AG04450 (cell line): Measurements from ENCODE around the gene EEF1AKMT1. TPM values are rescaled to one million over a fixed set of nuclear protein-coding genes. Genes with fewer than 3 reads are reported as not detected.

Experiments
- CTCF ChIA-PET: fragments of 300-600, 350-600 bp; formaldehyde crosslinking; extraction: SDS; loops from one replicate; lab custom pipeline; 2022; ENCODE audit warnings: antibody characterized with exemption, inconsistent platforms; lab: Charles Lee
- POLR2A ChIA-PET: fragments of 350-600 bp; formaldehyde crosslinking; extraction: SDS; loops from one replicate; lab custom pipeline; 2021; ENCODE audit warnings: antibody characterized with exemption, inconsistent platforms; lab: Yijun Ruan, JAX
- DNase-seq: peaks from one replicate; pipeline ENCODE4 v3.0.0-alpha.2; 2011; ENCODE audit warnings: low read depth, low spot score
- H3K27ac ChIP-seq: one replicate; pipeline ENCODE4 v1.5.1; 2012; ENCODE audit warnings: low read depth, low read length, control low read depth
- H3K27me3 ChIP-seq: one replicate; pipeline ENCODE4 v1.6.0; 2012; ENCODE audit warnings: low read length; ENCODE audit not compliant: control insufficient read depth, insufficient read depth
- H3K4me3 ChIP-seq: 2 replicates; pipeline ENCODE4 v1.5.1; 2011; ENCODE audit warnings: mild to moderate bottlenecking, low read depth, low read length, control low read depth
- H3K9me3 ChIP-seq: 2 replicates; pipeline ENCODE4 v1.5.1; 2012; ENCODE audit warnings: low read length; ENCODE audit not compliant: control insufficient read depth, insufficient read depth
- CTCF ChIP-seq: IDR thresholded peaks from 2 replicates; pipeline ENCODE4 v1.5.1; 2011; ENCODE audit warnings: low read depth, low read length, control low read depth, inconsistent platforms
- polyA plus RNA-seq: library from polyadenylated mRNA; depleted of rRNA; stranded (reverse); fragments of >200 nt; gene quantifications from 2 replicates; pipeline ENCODE4 v1.2.3, GENCODE V29; 2011

EEF1AKMT1 gene
- polyA plus RNA-seq, 1 experiment: 19.5 TPM

DNA sequence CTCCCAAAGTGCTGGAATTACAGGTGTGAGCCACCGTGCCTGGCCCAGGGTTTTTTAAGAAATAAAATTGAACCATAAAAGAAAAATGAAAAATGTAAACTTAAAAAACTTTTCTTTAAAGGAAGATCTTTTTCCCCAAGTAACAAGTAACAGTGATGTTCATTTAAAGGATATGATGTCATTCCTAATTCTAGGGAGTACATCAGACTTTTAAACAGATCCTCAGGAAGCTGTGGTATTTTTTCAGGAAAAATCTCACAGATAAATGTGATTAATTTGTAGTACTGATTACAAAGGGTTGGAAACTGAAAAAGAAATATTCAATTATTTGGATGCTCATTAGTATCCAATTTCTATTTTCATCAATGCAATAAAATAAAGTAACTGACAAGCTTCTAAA is 14.6 kb upstream of the EEF1AKMT1 start:
- Histone ChIP-seq H3K27me3 (no peaks in the 10 kb centered on the region), H3K27ac (no peak overlapping the region), H3K4me3 (no peak overlapping the region), H3K9me3 (no peaks in the 10 kb centered on the region)
- no peak for TF ChIP-seq CTCF
- ChIA-PET CTCF (interaction anchor here (1.0 kb wide), 1 partner anchor 41 kb away, joined by 3 read pairs; no protein-coding TSS in a partner anchor), POLR2A (no interaction called here)
- no peak for DNase-seq

DNA sequence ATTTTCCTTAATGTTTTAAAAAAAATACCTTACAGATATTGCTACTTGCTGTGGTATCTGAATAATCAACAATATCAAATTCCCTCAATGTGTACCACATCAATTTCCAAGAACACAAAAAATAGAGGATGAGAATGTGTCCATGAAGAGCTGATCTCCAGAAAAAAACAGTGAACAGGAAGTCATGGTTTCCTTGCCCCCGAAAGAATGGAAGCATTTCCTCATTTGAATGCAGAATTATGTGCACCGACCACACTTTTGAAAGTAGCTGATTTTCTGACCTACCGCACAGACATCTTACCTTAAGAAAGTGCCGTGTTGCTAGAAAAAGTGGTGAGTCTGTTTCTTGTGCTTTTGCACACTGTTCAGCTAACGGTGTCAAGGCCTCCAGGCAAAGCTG is 13.4 kb upstream of the EEF1AKMT1 start:
- Histone ChIP-seq H3K9me3 (no peaks in the 10 kb centered on the region), H3K27ac (no peak overlapping the region), H3K27me3 (no peaks in the 10 kb centered on the region), H3K4me3 (no peak overlapping the region)
- POLR2A ChIA-PET: no interaction called here
- no peak for TF ChIP-seq CTCF
- CTCF ChIA-PET: interaction anchor here (1.0 to 1.5 kb wide), 3 partner anchors 41 to 75 kb away, joined by 3 to 9 read pairs (median 3); no protein-coding TSS in a partner anchor
- DNase-seq: no peak

GRCh38 chr13:20782116-20782708 is 8.5 kb upstream of the EEF1AKMT1 start:
- Histone ChIP-seq H3K9me3 (no peaks in the 10 kb centered on the region), H3K27ac (no peak overlapping the region), H3K27me3 (no peaks in the 10 kb centered on the region), H3K4me3 (no peak overlapping the region)
- DNase-seq: no peak
- TF ChIP-seq CTCF: no peak
- ChIA-PET CTCF (interaction anchor here (1.0 kb wide), 1 partner anchor 28 kb away, joined by 3 read pairs; no protein-coding TSS in a partner anchor), POLR2A (no interaction called here)

GRCh38 chr13:20780317-20780716 is 6.6 kb upstream of the EEF1AKMT1 start:
- H3K27ac ChIP-seq: no peak overlapping the region
- no peaks in the 10 kb centered on the region; the same call in 1 of the 2 replicates for H3K9me3 ChIP-seq
- ChIA-PET POLR2A (no interaction called here), CTCF (interaction anchor here (2.3 kb wide), 1 partner anchor 48 kb away, joined by 6 read pairs; no protein-coding TSS in a partner anchor)
- no peak overlapping the region for H3K4me3 ChIP-seq
- no peak for TF ChIP-seq CTCF
- H3K27me3 ChIP-seq: no peaks in the 10 kb centered on the region
- DNase-seq: no peak

DNA sequence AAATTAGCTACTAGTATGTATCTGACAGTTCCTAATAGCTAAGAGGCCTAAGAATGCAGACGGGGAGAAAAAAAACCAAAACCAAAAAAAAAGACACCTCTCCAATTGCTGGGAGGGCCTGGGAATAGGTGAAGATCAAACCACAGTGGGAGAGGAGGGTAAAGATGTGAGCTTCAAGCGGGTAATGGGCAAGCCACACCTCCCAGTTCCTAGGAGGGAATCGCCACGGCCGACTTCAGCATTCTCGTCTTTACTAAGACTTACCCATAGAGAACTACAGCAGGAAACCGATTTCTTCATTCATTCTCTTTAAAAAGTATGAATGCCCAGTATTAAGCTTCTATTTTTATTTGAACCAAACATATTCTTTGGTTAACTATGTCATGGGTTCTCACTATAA is 5.6 kb upstream of the EEF1AKMT1 start:
- CTCF ChIA-PET: interaction anchor here (0.6 to 2.3 kb wide), 2 partner anchors 13 to 49 kb away, joined by 4 to 6 read pairs; no protein-coding TSS in a partner anchor
- POLR2A ChIA-PET: interaction anchor here (0.5 kb wide), 1 partner anchor 27 kb away, joined by 5 read pairs; no protein-coding TSS in a partner anchor

More for the DNA sequence above, 5.6 kb upstream of the EEF1AKMT1 start:
- Histone ChIP-seq H3K4me3 (no peak overlapping the region), H3K9me3 (no peaks in the 10 kb centered on the region; the same call in 1 of the 2 replicates), H3K27me3 (no peaks in the 10 kb centered on the region), H3K27ac (no peak overlapping the region)
- no peak for TF ChIP-seq CTCF
- DNase-seq: no peak
